Sigmoid colon (tissue), 7 donors: ENCODE data around the gene TESMIN. TPM values are rescaled to one million over a fixed set of nuclear protein-coding genes. Genes with fewer than 3 reads are reported as not detected.

ENCODE experiments used
- DNase-seq: peaks from one replicate; pipeline ENCODE4 v3.0.0-alpha.2; 2019
- H3K27ac ChIP-seq, 4 donors: fragments of 200-600 bp; sonication (generic); one replicate each; pipeline ENCODE4 v1.5.1; 2016 to 2019; ENCODE audit warnings: mild to moderate bottlenecking in 1 of 4
- H3K27me3 ChIP-seq, 3 donors: fragments of 200-600 bp; sonication (generic); one replicate each; pipeline ENCODE4 v1.5.1; 2019; ENCODE audit warnings: mild to moderate bottlenecking in 1 of 3
- H3K36me3 ChIP-seq, 4 donors: fragments of 200-600 bp; sonication (generic); one replicate each; pipeline ENCODE4 v1.5.1; 2016 to 2019
- H3K4me1 ChIP-seq, 4 donors: fragments of 200-600 bp; sonication (generic); one replicate each; pipeline ENCODE4 v1.5.1; 2017 to 2019
- H3K4me3 ChIP-seq, 4 donors: fragments of 200-600 bp; sonication (generic); one replicate each; pipeline ENCODE4 v1.5.1; 2017 to 2019; ENCODE audit warnings: mild to moderate bottlenecking in 2 of 4, moderate library complexity in 1 of 4
- H3K9me3 ChIP-seq, 4 donors: fragments of 200-600 bp in 3 of 4; sonication (generic) in 3 of 4; one replicate each; pipeline versions ENCODE4 v1.5.1 to v1.6.1; 2013 to 2019
- EP300 ChIP-seq, 4 donors: sonication (generic); formaldehyde crosslinking; IDR thresholded peaks; one replicate each; pipeline ENCODE4 v1.6.1; 2017; ENCODE audit warnings: antibody characterized with exemption in 4 of 4
- POLR2A ChIP-seq, 2 donors: fragments of 450-650 bp; IDR thresholded peaks; one replicate each; pipeline ENCODE4 v1.6.1; 2016; ENCODE audit warnings: antibody characterized with exemption in 2 of 2, mild to moderate bottlenecking in 2 of 2, moderate library complexity in 2 of 2
- POLR2AphosphoS5 ChIP-seq, 4 donors: sonication (generic); formaldehyde crosslinking; IDR thresholded peaks; one replicate each; pipeline ENCODE4 v1.6.1; 2017; ENCODE audit warnings: antibody characterized with exemption in 4 of 4
- WGBS, 2 donors: extraction: QIAGEN DNeasy Blood & Tissue Kit; methylation state at CpG; one replicate each; pipeline ENCODE4 v1.1.7; 2013; 5-methylcytosine and 5-hydroxymethylcytosine counted together
- intact Hi-C: fragments of 100-400 bp; cut with DNase I; formaldehyde crosslinking; loops from one replicate; pipeline ENCODE4 v1.15.1; 2023
- polyA plus RNA-seq, 3 donors: library from polyadenylated mRNA; stranded (reverse); fragments of 200-250 nt; gene quantifications; one replicate each; pipeline ENCODE4 v1.2.3, GENCODE V29; 2013
- total RNA-seq, 4 donors: library from RNA; depleted of rRNA; stranded (reverse); fragments of >200 nt; gene quantifications; one replicate each; pipeline ENCODE4 v1.1.0, GENCODE V29; 2016
- TF ChIP-seq, protein P1 (sequence below), 4 experiments: fragments of 450-650 bp in 3 of 4; fragments of 200-600 bp in 1 of 4; IDR thresholded peaks; one replicate each; pipeline ENCODE4 v1.5.1; 2016 to 2019; ENCODE audit warnings: antibody characterized with exemption in 4 of 4, mild to moderate bottlenecking in 3 of 4, moderate library complexity in 2 of 4
- donor health status: healthy with polysubstance abuse.
- donor health status: Bipolar disorder and iron deficiency.
- donor health status: healthy.

Gene TESMIN
- total and polyA plus RNA-seq, 7 donors, result 2.3 to 6.3 (median 4.8) TPM; not detected in 4

- Histone ChIP-seq H3K36me3 (no peaks in the 10 kb centered on the region), H3K27ac (no peak overlapping the region), H3K27me3 (peaks cover 0 to 3% (median 0%) of the 10 kb centered on the region in 3 donors), H3K9me3 (peaks cover 0 to 3% (median 0%) of the 10 kb centered on the region in 4 donors), H3K4me3 (no peak overlapping the region), H3K4me1 (peaks cover 0 to 7% (median 3%) of the 10 kb centered on the region in 4 donors)
- no peak for DNase-seq
- intact Hi-C loops, result no loop called here
- TF ChIP-seq EP300 (IDR thresholded peaks at IDR 0.05) (no peak), POLR2AphosphoS5 (IDR thresholded peaks at IDR 0.05) (no peak), POLR2A (IDR thresholded peaks at IDR 0.05) (no peak)
- TF ChIP-seq, protein P1, sequence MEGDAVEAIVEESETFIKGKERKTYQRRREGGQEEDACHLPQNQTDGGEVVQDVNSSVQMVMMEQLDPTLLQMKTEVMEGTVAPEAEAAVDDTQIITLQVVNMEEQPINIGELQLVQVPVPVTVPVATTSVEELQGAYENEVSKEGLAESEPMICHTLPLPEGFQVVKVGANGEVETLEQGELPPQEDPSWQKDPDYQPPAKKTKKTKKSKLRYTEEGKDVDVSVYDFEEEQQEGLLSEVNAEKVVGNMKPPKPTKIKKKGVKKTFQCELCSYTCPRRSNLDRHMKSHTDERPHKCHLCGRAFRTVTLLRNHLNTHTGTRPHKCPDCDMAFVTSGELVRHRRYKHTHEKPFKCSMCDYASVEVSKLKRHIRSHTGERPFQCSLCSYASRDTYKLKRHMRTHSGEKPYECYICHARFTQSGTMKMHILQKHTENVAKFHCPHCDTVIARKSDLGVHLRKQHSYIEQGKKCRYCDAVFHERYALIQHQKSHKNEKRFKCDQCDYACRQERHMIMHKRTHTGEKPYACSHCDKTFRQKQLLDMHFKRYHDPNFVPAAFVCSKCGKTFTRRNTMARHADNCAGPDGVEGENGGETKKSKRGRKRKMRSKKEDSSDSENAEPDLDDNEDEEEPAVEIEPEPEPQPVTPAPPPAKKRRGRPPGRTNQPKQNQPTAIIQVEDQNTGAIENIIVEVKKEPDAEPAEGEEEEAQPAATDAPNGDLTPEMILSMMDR (IDR thresholded peaks at IDR 0.05), result no peak
- 89 to 91% methylated on average over 6 of the region's 6 CpGs for WGBS, 2 donors
Observed at GRCh38 chr11:68673306-68673945, 77.9 kb downstream of the TESMIN start.

DNA sequence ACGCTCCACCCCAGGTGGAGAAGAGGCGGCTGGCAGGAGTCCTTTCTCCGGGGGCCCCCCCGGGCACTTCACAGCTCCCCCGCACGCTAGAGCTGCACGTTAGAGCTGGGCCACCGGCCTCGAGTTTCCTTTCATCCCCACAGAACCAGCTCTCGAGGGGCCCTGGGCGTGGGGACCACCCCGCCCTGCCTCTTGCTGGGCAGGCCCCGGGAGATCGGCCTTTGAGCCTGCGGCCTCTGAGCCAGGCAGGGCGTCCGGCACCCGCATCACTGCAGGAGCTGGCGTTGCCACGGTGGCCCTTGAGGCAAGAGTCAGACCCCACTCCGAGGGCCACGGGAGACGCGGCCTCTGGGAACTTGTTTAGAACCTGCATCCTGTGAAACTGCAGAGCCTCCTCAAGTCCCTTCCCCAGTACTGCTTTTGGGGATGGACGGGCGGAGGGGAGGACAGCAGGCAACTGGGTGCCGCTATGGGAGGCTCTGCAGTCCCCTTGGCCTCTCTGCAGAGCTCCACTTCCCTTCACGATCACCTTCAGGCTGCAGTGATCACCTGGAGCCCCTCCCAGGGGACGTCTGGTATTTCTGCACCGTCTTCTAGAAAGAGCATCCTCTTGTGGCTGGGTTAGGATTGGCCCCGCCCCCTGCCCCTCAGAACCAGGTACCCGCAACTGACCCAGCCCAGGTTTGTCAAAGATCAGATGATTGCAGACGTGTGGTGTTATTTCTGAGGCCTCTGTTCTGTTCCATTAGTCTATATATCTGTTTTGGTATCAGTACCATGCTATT is 80.9 kb downstream of the TESMIN start:
- TF ChIP-seq, protein P1 (IDR thresholded peaks at IDR 0.05), result no peak
- TF ChIP-seq EP300 (IDR thresholded peaks at IDR 0.05) (no peak), POLR2A (IDR thresholded peaks at IDR 0.05) (no peak), POLR2AphosphoS5 (IDR thresholded peaks at IDR 0.05) (no peak)
- intact Hi-C loops, result no loop called here
- DNase-seq, result no peak
- H3K27ac ChIP-seq, result no peak overlapping the region
- H3K36me3 ChIP-seq, result no peaks in the 10 kb centered on the region
- no peak overlapping the region for H3K4me3 ChIP-seq
- H3K27me3 ChIP-seq, result peaks cover 0 to 3% (median 0%) of the 10 kb centered on the region in 3 donors
- H3K9me3 ChIP-seq, result peaks cover 0 to 3% (median 0%) of the 10 kb centered on the region in 4 donors
- no peaks in the 10 kb centered on the region for H3K4me1 ChIP-seq
- 77 to 84% methylated on average over 33 of the region's 33 CpGs for WGBS, 2 donors

GRCh38 chr11:68669301-68670090 is 81.8 kb downstream of the TESMIN start:
- Histone ChIP-seq H3K27ac (no peak overlapping the region), H3K4me1 (no peaks in the 10 kb centered on the region), H3K27me3 (peaks cover 0 to 4% (median 0%) of the 10 kb centered on the region in 3 donors), H3K4me3 (no peak overlapping the region), H3K36me3 (no peaks in the 10 kb centered on the region), H3K9me3 (peaks cover 0 to 3% (median 0%) of the 10 kb centered on the region in 4 donors)
- intact Hi-C loops, result no loop called here
- 82 to 87% methylated on average over 27 of the region's 27 CpGs for WGBS, 2 donors
- TF ChIP-seq EP300 (IDR thresholded peaks at IDR 0.05) (no peak), POLR2AphosphoS5 (IDR thresholded peaks at IDR 0.05) (no peak), POLR2A (IDR thresholded peaks at IDR 0.05) (no peak)
- TF ChIP-seq, protein P1 (IDR thresholded peaks at IDR 0.05), result no peak
- DNase-seq, result peak; percentile 38

- TF ChIP-seq POLR2A (IDR thresholded peaks at IDR 0.05) (no peak), POLR2AphosphoS5 (IDR thresholded peaks at IDR 0.05) (no peak), EP300 (IDR thresholded peaks at IDR 0.05) (no peak)
- TF ChIP-seq, protein P1 (IDR thresholded peaks at IDR 0.05), result no peak
- intact Hi-C loops, result no loop called here
- no peaks in the 10 kb centered on the region for H3K4me1 ChIP-seq
- H3K36me3 ChIP-seq, result no peaks in the 10 kb centered on the region
- 65 to 77% methylated on average over 21 of the region's 21 CpGs for WGBS, 2 donors
- H3K27ac ChIP-seq, result no peak overlapping the region
- H3K9me3 ChIP-seq, result no peaks in the 10 kb centered on the region
- H3K27me3 ChIP-seq, result peaks cover 0 to 7% (median 0%) of the 10 kb centered on the region in 3 donors
- peak; percentile 46 for DNase-seq
- no peak overlapping the region for H3K4me3 ChIP-seq
Observed at GRCh38 chr11:68667511-68668500, 83.5 kb downstream of the TESMIN start.
